K562 (cell line): ENCODE measurements around the gene MS4A6E. TPM values are rescaled to one million over a fixed set of nuclear protein-coding genes. Genes with fewer than 3 reads are reported as not detected.

Experiments used
- ATAC-seq: fragments of 200-7000 bp; cut with Tn5 transposase; 3 replicates; pipeline ENCODE4 v1.9.1; 2020; ENCODE audit warnings: moderate library complexity
- BruUV-seq: library from RNA; stranded (reverse); fragments of 400-500 nt; replicated peaks from 2 replicates; lab custom pipeline; 2021; lab: Mats Ljungman, UMichigan
- CTCF ChIA-PET: fragments of 300-600 bp; formaldehyde crosslinking; extraction: SDS; loops from one replicate; lab custom pipeline; 2021; ENCODE audit warnings: low intra/inter-chr PET ratio; lab: Yijun Ruan, JAX
- POLR2A ChIA-PET: fragments of 300-600, 350-650 bp; sonication (Branson Sonifier 250); formaldehyde crosslinking; extraction: SDS; loops from one replicate; lab custom pipeline; 2021; ENCODE audit warnings: antibody characterized with exemption, inconsistent platforms; lab: Yijun Ruan, JAX
- DNase-seq, 4 experiments: peaks; one replicate each; pipeline versions ENCODE4 v3.0.0 to v3.0.0-alpha.2; 2011 to 2018; ENCODE audit warnings: low spot score in 3 of 4, mixed read lengths in 3 of 4; ENCODE audit errors: extremely low read depth in 1 of 4
- FAIRE-seq: peaks from 2 replicates; lab custom pipeline; 2011; peaks lifted over from hg19 to GRCh38; lab: Jason Lieb, UNC
- H2AFZ ChIP-seq: 2 replicates; pipeline ENCODE4 v1.6.0; 2011; ENCODE audit warnings: low read depth, low read length, control low read depth, inconsistent platforms
- H3K27ac ChIP-seq: fragments of 200-600 bp; 3 replicates; pipeline ENCODE4 v1.8.0; 2011; ENCODE audit warnings: low read depth, mild to moderate bottlenecking, control low read depth, inconsistent platforms, low read length, moderate library complexity, mixed read lengths; ENCODE audit errors: extremely low read depth
- H3K27me3 ChIP-seq, 2 experiments: fragments of 300-600 bp in 1 of 2; 2 replicates in 1 of 2; 3 replicates in 1 of 2; pipeline versions ENCODE4 v1.6.0 to v1.8.0; 2011; ENCODE audit warnings: inconsistent platforms in 2 of 2, low read length in 2 of 2, mild to moderate bottlenecking in 1 of 2, mixed read lengths in 1 of 2, moderate library complexity in 1 of 2; ENCODE audit not compliant: control insufficient read depth in 2 of 2, insufficient read depth in 2 of 2
- H3K36me3 ChIP-seq: fragments of 300-600 bp; 3 replicates; pipeline ENCODE4 v1.8.0; 2011; ENCODE audit warnings: mild to moderate bottlenecking, low read length, inconsistent platforms; ENCODE audit not compliant: control insufficient read depth, insufficient read depth
- H3K4me1 ChIP-seq, 2 experiments: fragments of 200-600 bp in 1 of 2; replicated peaks in 1 of 2; 2 replicates in 1 of 2; 3 replicates in 1 of 2; pipeline versions ENCODE4 v1.5.1 to v1.8.0; 2011; ENCODE audit warnings: inconsistent platforms in 2 of 2, low read length in 2 of 2, mild to moderate bottlenecking in 1 of 2, mixed read lengths in 1 of 2, moderate library complexity in 1 of 2; ENCODE audit not compliant: control insufficient read depth in 2 of 2, insufficient read depth in 2 of 2
- H3K4me2 ChIP-seq: 2 replicates; pipeline ENCODE4 v1.6.1; 2011; ENCODE audit warnings: low read length, control low read depth, inconsistent platforms, mixed read lengths; ENCODE audit not compliant: insufficient read depth
- H3K4me3 ChIP-seq: fragments of 200-600 bp; sonication (generic), shearing (Covaris generic); 2 replicates; pipeline ENCODE4 v1.5.1; 2016; ENCODE audit warnings: control low read depth, inconsistent platforms
- H3K79me2 ChIP-seq: fragments of 200-600 bp; 3 replicates; pipeline ENCODE4 v1.8.0; 2011; ENCODE audit warnings: low read length, inconsistent platforms; ENCODE audit not compliant: control insufficient read depth, insufficient read depth
- H3K9ac ChIP-seq, 2 experiments: 2 replicates each; pipeline versions ENCODE4 v1.6.0 to v1.6.1; 2011; ENCODE audit warnings: low read depth in 2 of 2, low read length in 2 of 2, control low read depth in 1 of 2, inconsistent platforms in 1 of 2, mild to moderate bottlenecking in 1 of 2, mixed read lengths in 1 of 2; ENCODE audit not compliant: insufficient read depth in 1 of 2
- H3K9me1 ChIP-seq: one replicate; pipeline ENCODE4 v1.6.0; 2011; ENCODE audit warnings: inconsistent platforms, mild to moderate bottlenecking, low read length, moderate library complexity; ENCODE audit not compliant: control insufficient read depth, insufficient read depth
- H3K9me3 ChIP-seq: replicated peaks from 2 replicates; pipeline ENCODE4 v1.5.1; 2011; ENCODE audit warnings: low read depth, low read length, inconsistent platforms; ENCODE audit not compliant: control insufficient read depth, insufficient read depth
- H4K20me1 ChIP-seq: replicated peaks from 2 replicates; pipeline ENCODE4 v1.6.1; 2011; ENCODE audit warnings: low read length, inconsistent platforms, mixed read lengths; ENCODE audit not compliant: control insufficient read depth, insufficient read depth
- CHD2 ChIP-seq: IDR thresholded peaks from 2 replicates; pipeline ENCODE4 v1.6.1; 2011; ENCODE audit warnings: low read depth, low read length
- DIDO1 ChIP-seq: fragments of 450-650 bp; IDR thresholded peaks from 2 replicates; pipeline ENCODE4 v1.6.1; 2016; ENCODE audit warnings: low read depth, missing biosample characterization, missing genetic modification characterization
- ETV6 ChIP-seq, 3 experiments: fragments of 150-350 bp in 1 of 3; sonication (generic) in 1 of 3; formaldehyde crosslinking in 1 of 3; IDR thresholded peaks; 2 replicates each; pipeline versions ENCODE4 v1.6.1 to v1.8.0; 2014 to 2022; ENCODE audit warnings: borderline replicate concordance in 2 of 3, low read depth in 2 of 3, antibody characterized with exemption in 1 of 3, low read length in 1 of 3, mild to moderate bottlenecking in 1 of 3, missing genetic modification reagents in 1 of 3
- FOXA1 ChIP-seq: fragments of 450-650 bp; IDR thresholded peaks from 2 replicates; pipeline ENCODE4 v1.6.1; 2016; ENCODE audit warnings: mild to moderate bottlenecking, borderline replicate concordance
- HNRNPUL1 ChIP-seq: fragments of 200-400 bp; formaldehyde crosslinking; IDR thresholded peaks from 2 replicates; pipeline ENCODE4 v1.6.1; 2017; ENCODE audit warnings: low read length
- SRSF7 ChIP-seq: fragments of 200-400 bp; formaldehyde crosslinking; optimal IDR thresholded peaks from 2 replicates; pipeline ENCODE3; 2017; ENCODE audit warnings: mild to moderate bottlenecking, low read depth, low read length
- TEAD4 ChIP-seq, 2 experiments: sonication (generic) in 1 of 2; formaldehyde crosslinking in 1 of 2; IDR thresholded peaks; 2 replicates each; pipeline versions ENCODE4 v1.6.1 to v1.8.0; 2012 to 2022; ENCODE audit warnings: borderline replicate concordance in 1 of 2, inconsistent platforms in 1 of 2, low read length in 1 of 2, mild to moderate bottlenecking in 1 of 2, missing genetic modification reagents in 1 of 2
- WGBS: fragments of 100-300 bp; shearing (Covaris generic); methylation state at CpG from one replicate; pipeline ENCODE4 v1.1.6; 2016; ENCODE audit warnings: low coverage, mixed read lengths; ENCODE audit not compliant: insufficient coverage; ENCODE audit errors: missing lambda C conversion rate; 5-methylcytosine and 5-hydroxymethylcytosine counted together
- in situ Hi-C: fragments of 300-500 bp; cut with MboI; formaldehyde crosslinking; loops from 4 replicates; pipeline ENCODE4 v1.15.0; 2018; ENCODE audit warnings: inconsistent platforms, mixed read lengths
- intact Hi-C: fragments of 100-400 bp; cut with micrococcal nuclease; formaldehyde crosslinking; loops from 2 replicates; pipeline ENCODE4 v1.14.2; 2022
- polyA plus RNA-seq, 8 experiments: library from polyadenylated mRNA; depleted of rRNA in 4 of 8; stranded (reverse) in 5 of 8; unstranded in 3 of 8; fragments of >200 nt; fragmentation: Nextera tagmentation in 2 of 8; fragmentation: Illumina TruSeq in 1 of 8; extraction: Ambion mirVana in 2 of 8; extraction: Trizol in 1 of 8; gene quantifications; 2 replicates each; pipeline versions ENCODE4 v1.2.1 to v1.2.3, GENCODE V29; 2011 to 2014; ENCODE audit warnings: inconsistent platforms in 1 of 8, missing spikeins in 1 of 8
- total RNA-seq, 7 experiments: library from RNA; depleted of rRNA in 6 of 7; stranded (reverse); fragments of >200 nt in 6 of 7; fragmentation: Illumina TruSeq in 2 of 7; extraction: Trizol in 2 of 7; gene quantifications; 2 replicates each; pipeline versions ENCODE4 v1.2.1 to v1.2.3, GENCODE V29; 2011 to 2021; ENCODE audit warnings: low replicate concordance in 1 of 7
- TF ChIP-seq, protein P1 (sequence below), 2 experiments: fragments of 450-650 bp in 1 of 2; sonication (generic) in 1 of 2; formaldehyde crosslinking in 1 of 2; IDR thresholded peaks in 1 of 2; conservative IDR thresholded peaks in 1 of 2; 2 replicates each; pipeline versions ENCODE4 v1.6.1 to v1.8.1; 2016 to 2023; ENCODE audit warnings: mild to moderate bottlenecking in 2 of 2, moderate library complexity in 2 of 2, inconsistent platforms in 1 of 2, missing genetic modification reagents in 1 of 2
- TF ChIP-seq, protein P2 (sequence below): fragments of 250-450 bp; sonication (Bioruptor Pico); IDR thresholded peaks from 2 replicates; pipeline ENCODE4 v1.9.0; 2021; ENCODE audit warnings: mild to moderate bottlenecking, inconsistent platforms

Gene MS4A6E
- total and polyA plus RNA-seq, 9 of the 15 experiments (the other 6 are each of a cell fraction or from before 2014, with no cell fraction given): 0.13 to 0.15 TPM; not detected in 7

DNA sequence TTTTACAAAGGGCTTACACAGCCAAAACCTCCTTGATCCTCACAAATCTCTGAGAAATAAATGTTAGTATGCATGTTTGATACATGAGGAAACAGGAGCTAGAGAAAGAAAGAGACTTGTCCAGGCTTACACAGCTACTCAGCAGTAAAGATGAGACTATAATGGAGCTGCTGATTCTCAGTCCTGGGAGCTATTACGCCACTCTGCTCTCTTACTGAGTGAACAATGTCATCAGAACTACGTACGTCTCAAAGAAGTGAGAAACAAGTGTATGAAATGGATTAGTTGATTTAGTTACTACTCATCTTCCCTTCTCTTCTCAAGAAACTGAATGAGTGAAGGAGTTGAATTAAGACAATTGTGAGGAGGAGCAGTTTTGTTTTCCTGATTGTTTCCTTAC, 12.3 kb downstream of the MS4A6E start:
- Histone ChIP-seq H2AFZ (no peak overlapping the region), H3K4me3 (no peak overlapping the region), H3K9me3 (no peaks in the 10 kb centered on the region)
- 0% methylated on average over 3 of the region's 3 CpGs for WGBS
- in situ Hi-C loops: no loop called here
- CTCF ChIA-PET: no interaction called here
- BruUV-seq: no TSS peak
- TF ChIP-seq ETV6 (IDR thresholded peaks at IDR 0.05; ENCODE audit: borderline replicate concordance in 1 of 2, low read depth in 2 of 2, low read length in 1 of 2) (no peak), ETV6 (CRISPR knock-in tag; IDR thresholded peaks at IDR 0.05; ENCODE audit: borderline replicate concordance) (no peak), FOXA1 (no peak), DIDO1 (no peak), CHD2 (no peak), HNRNPUL1 (no peak), SRSF7 (no peak), TEAD4 (IDR thresholded peaks at IDR 0.05; ENCODE audit: low read length) (no peak), TEAD4 (CRISPR knock-in tag; IDR thresholded peaks at IDR 0.05; ENCODE audit: borderline replicate concordance) (no peak)
- TF ChIP-seq, protein P1, sequence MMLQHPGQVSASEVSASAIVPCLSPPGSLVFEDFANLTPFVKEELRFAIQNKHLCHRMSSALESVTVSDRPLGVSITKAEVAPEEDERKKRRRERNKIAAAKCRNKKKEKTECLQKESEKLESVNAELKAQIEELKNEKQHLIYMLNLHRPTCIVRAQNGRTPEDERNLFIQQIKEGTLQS (IDR thresholded peaks at IDR 0.05): no peak
- TF ChIP-seq, protein P1 (CRISPR knock-in tag; conservative IDR thresholded peaks at IDR 0.05): no peak
- TF ChIP-seq, protein P2, sequence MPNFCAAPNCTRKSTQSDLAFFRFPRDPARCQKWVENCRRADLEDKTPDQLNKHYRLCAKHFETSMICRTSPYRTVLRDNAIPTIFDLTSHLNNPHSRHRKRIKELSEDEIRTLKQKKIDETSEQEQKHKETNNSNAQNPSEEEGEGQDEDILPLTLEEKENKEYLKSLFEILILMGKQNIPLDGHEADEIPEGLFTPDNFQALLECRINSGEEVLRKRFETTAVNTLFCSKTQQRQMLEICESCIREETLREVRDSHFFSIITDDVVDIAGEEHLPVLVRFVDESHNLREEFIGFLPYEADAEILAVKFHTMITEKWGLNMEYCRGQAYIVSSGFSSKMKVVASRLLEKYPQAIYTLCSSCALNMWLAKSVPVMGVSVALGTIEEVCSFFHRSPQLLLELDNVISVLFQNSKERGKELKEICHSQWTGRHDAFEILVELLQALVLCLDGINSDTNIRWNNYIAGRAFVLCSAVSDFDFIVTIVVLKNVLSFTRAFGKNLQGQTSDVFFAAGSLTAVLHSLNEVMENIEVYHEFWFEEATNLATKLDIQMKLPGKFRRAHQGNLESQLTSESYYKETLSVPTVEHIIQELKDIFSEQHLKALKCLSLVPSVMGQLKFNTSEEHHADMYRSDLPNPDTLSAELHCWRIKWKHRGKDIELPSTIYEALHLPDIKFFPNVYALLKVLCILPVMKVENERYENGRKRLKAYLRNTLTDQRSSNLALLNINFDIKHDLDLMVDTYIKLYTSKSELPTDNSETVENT (CRISPR knock-in tag): no peak
- TF ChIP-seq, all 486 proteins: peak for 0
- Histone ChIP-seq H3K4me1 (no peaks in the 10 kb centered on the region), H3K79me2 (no peaks in the 10 kb centered on the region), H3K9me1 (no peaks in the 10 kb centered on the region), H3K36me3 (no peaks in the 10 kb centered on the region), H3K4me2 (no peak overlapping the region), H4K20me1 (no peaks in the 10 kb centered on the region), H3K9ac (no peak overlapping the region), H3K27me3 (no peaks in the 10 kb centered on the region), H3K27ac (no peak overlapping the region)
- intact Hi-C loops: loop anchor here (10.0 kb wide), 1 partner anchor 525 kb away; the partner anchor contains the start of gene MRPL16
- DNase-seq (no peak), FAIRE-seq (no peak), ATAC-seq (no peak)
- POLR2A ChIA-PET: no interaction called here
